K562 (cell line): ENCODE results near the gene B4GALT7. TPM values are rescaled to one million over a fixed set of nuclear protein-coding genes. Genes with fewer than 3 reads are reported as not detected.
A peak's percentile ranks its signal among the peaks of the same experiment; 100 is the strongest.

Experiments
- BCOR ChIP-seq: fragments of 450-650 bp; IDR thresholded peaks from 2 replicates; pipeline ENCODE4 v1.6.1; 2016
- CSDE1 ChIP-seq, 2 experiments: fragments of 450-650 bp; IDR thresholded peaks; 2 replicates each; pipeline ENCODE4 v1.6.1; 2016; ENCODE audit warnings: mild to moderate bottlenecking in 1 of 2
- FOXK2 ChIP-seq, 2 experiments: fragments of 450-650 bp; IDR thresholded peaks in 1 of 2; conservative IDR thresholded peaks in 1 of 2; 2 replicates each; pipeline ENCODE4 v1.6.1; 2016; ENCODE audit warnings: low read depth in 2 of 2, mild to moderate bottlenecking in 1 of 2
- GABPB1 ChIP-seq: sonication (generic); formaldehyde crosslinking; IDR thresholded peaks from 2 replicates; pipeline ENCODE4 v1.8.0; 2022; ENCODE audit warnings: mild to moderate bottlenecking, missing genetic modification reagents
- HDAC1 ChIP-seq, 2 experiments: fragments of 450-650 bp; IDR thresholded peaks; 2 replicates each; pipeline ENCODE4 v1.6.1; 2016 to 2017; ENCODE audit warnings: inconsistent platforms in 1 of 2, mild to moderate bottlenecking in 1 of 2, moderate library complexity in 1 of 2
- HMG20A ChIP-seq: fragments of 450-650 bp; formaldehyde crosslinking; conservative IDR thresholded peaks from 2 replicates; pipeline ENCODE4 v1.4.0; 2020; ENCODE audit warnings: mild to moderate bottlenecking, mixed read lengths
- KLF1 ChIP-seq: fragments of 450-650 bp; IDR thresholded peaks from 2 replicates; pipeline ENCODE4 v1.6.1; 2016; ENCODE audit warnings: missing genetic modification characterization, missing compliant biosample characterization
- NR2C1 ChIP-seq, 2 experiments: fragments of 450-650 bp; IDR thresholded peaks; 2 replicates each; pipeline ENCODE4 v1.6.1; 2017; ENCODE audit warnings: mild to moderate bottlenecking in 2 of 2, antibody characterized with exemption in 1 of 2, inconsistent platforms in 1 of 2, missing compliant biosample characterization in 1 of 2, missing genetic modification characterization in 1 of 2
- POLR2G ChIP-seq: fragments of 200-400 bp; formaldehyde crosslinking; IDR thresholded peaks from 2 replicates; pipeline ENCODE4 v1.6.1; 2017; ENCODE audit warnings: low read depth, mild to moderate bottlenecking, antibody characterized with exemption, low read length, moderate library complexity
- RB1 ChIP-seq: fragments of 450-650 bp; IDR thresholded peaks from 2 replicates; pipeline ENCODE4 v1.6.1; 2017; ENCODE audit warnings: low read depth, mild to moderate bottlenecking
- SMARCA4 ChIP-seq: fragments of 450-650 bp; IDR thresholded peaks from 2 replicates; pipeline ENCODE4 v1.6.1; 2016
- SMARCA5 ChIP-seq: fragments of 450-650 bp; IDR thresholded peaks from 2 replicates; pipeline ENCODE4 v1.6.1; 2016
- ZNF695 ChIP-seq: fragments of 450-650 bp; formaldehyde crosslinking; IDR thresholded peaks from 2 replicates; pipeline ENCODE4 v1.4.0; 2020; ENCODE audit warnings: mild to moderate bottlenecking, moderate library complexity
- polyA plus RNA-seq, 8 experiments: library from polyadenylated mRNA; depleted of rRNA in 4 of 8; stranded (reverse) in 5 of 8; unstranded in 3 of 8; fragments of >200 nt; fragmentation: Nextera tagmentation in 2 of 8; fragmentation: Illumina TruSeq in 1 of 8; extraction: Ambion mirVana in 2 of 8; extraction: Trizol in 1 of 8; gene quantifications; 2 replicates each; pipeline versions ENCODE4 v1.2.1 to v1.2.3, GENCODE V29; 2011 to 2014; ENCODE audit warnings: inconsistent platforms in 1 of 8, missing spikeins in 1 of 8
- total RNA-seq, 7 experiments: library from RNA; depleted of rRNA in 6 of 7; stranded (reverse); fragments of >200 nt in 6 of 7; fragmentation: Illumina TruSeq in 2 of 7; extraction: Trizol in 2 of 7; gene quantifications; 2 replicates each; pipeline versions ENCODE4 v1.2.1 to v1.2.3, GENCODE V29; 2011 to 2021; ENCODE audit warnings: low replicate concordance in 1 of 7
- TF ChIP-seq, protein P1 (sequence below): fragments of 450-650 bp; IDR thresholded peaks from 2 replicates; pipeline ENCODE4 v1.6.1; 2016; ENCODE audit warnings: mild to moderate bottlenecking, moderate library complexity
- TF ChIP-seq, protein P2 (sequence below): sonication (generic); formaldehyde crosslinking; IDR thresholded peaks from 2 replicates; pipeline ENCODE4 v1.9.0; 2022; ENCODE audit warnings: mild to moderate bottlenecking, missing genetic modification reagents
- TF ChIP-seq, protein P3 (sequence below): sonication (generic); IDR thresholded peaks from 2 replicates; pipeline ENCODE4 v1.6.1; 2016

The B4GALT7 gene
- total and polyA plus RNA-seq, 9 of the 15 experiments (the other 6 are each of a cell fraction or from before 2014, with no cell fraction given) = 0.34 to 17.7 (median 9.1) TPM

DNA sequence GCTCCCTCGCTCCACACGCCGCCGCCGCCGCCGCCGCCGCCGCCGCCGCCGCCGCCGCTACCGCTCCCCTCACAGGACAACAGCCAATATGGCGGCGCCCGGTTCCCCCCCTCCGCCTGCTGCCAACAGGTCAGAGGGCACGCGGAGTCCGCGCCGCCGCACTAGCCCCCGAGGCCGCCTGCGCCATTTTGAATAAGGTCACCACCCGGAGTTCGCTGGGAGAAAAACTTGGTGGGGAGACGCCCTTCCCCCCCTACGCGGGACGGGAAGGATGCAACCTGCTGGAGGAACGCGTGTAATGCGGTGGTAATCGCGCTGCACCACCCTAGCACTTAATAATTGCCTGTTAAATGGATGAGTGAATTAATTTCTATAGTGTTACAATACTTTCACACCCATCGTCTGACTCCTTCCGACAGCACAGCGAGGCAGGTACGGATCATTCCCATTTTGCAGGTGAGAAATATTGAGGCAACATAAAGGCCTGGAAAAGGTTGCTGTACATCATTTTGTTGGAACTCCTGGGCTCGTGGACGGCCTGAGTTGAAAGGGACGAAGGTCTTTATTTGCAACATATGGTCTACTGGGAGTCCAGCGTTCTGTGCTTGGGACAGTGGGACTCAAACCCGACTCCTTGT is 45.3 kb upstream of the B4GALT7 start, which contains the start of gene FAM193B (continued):
- TF ChIP-seq, protein P1, sequence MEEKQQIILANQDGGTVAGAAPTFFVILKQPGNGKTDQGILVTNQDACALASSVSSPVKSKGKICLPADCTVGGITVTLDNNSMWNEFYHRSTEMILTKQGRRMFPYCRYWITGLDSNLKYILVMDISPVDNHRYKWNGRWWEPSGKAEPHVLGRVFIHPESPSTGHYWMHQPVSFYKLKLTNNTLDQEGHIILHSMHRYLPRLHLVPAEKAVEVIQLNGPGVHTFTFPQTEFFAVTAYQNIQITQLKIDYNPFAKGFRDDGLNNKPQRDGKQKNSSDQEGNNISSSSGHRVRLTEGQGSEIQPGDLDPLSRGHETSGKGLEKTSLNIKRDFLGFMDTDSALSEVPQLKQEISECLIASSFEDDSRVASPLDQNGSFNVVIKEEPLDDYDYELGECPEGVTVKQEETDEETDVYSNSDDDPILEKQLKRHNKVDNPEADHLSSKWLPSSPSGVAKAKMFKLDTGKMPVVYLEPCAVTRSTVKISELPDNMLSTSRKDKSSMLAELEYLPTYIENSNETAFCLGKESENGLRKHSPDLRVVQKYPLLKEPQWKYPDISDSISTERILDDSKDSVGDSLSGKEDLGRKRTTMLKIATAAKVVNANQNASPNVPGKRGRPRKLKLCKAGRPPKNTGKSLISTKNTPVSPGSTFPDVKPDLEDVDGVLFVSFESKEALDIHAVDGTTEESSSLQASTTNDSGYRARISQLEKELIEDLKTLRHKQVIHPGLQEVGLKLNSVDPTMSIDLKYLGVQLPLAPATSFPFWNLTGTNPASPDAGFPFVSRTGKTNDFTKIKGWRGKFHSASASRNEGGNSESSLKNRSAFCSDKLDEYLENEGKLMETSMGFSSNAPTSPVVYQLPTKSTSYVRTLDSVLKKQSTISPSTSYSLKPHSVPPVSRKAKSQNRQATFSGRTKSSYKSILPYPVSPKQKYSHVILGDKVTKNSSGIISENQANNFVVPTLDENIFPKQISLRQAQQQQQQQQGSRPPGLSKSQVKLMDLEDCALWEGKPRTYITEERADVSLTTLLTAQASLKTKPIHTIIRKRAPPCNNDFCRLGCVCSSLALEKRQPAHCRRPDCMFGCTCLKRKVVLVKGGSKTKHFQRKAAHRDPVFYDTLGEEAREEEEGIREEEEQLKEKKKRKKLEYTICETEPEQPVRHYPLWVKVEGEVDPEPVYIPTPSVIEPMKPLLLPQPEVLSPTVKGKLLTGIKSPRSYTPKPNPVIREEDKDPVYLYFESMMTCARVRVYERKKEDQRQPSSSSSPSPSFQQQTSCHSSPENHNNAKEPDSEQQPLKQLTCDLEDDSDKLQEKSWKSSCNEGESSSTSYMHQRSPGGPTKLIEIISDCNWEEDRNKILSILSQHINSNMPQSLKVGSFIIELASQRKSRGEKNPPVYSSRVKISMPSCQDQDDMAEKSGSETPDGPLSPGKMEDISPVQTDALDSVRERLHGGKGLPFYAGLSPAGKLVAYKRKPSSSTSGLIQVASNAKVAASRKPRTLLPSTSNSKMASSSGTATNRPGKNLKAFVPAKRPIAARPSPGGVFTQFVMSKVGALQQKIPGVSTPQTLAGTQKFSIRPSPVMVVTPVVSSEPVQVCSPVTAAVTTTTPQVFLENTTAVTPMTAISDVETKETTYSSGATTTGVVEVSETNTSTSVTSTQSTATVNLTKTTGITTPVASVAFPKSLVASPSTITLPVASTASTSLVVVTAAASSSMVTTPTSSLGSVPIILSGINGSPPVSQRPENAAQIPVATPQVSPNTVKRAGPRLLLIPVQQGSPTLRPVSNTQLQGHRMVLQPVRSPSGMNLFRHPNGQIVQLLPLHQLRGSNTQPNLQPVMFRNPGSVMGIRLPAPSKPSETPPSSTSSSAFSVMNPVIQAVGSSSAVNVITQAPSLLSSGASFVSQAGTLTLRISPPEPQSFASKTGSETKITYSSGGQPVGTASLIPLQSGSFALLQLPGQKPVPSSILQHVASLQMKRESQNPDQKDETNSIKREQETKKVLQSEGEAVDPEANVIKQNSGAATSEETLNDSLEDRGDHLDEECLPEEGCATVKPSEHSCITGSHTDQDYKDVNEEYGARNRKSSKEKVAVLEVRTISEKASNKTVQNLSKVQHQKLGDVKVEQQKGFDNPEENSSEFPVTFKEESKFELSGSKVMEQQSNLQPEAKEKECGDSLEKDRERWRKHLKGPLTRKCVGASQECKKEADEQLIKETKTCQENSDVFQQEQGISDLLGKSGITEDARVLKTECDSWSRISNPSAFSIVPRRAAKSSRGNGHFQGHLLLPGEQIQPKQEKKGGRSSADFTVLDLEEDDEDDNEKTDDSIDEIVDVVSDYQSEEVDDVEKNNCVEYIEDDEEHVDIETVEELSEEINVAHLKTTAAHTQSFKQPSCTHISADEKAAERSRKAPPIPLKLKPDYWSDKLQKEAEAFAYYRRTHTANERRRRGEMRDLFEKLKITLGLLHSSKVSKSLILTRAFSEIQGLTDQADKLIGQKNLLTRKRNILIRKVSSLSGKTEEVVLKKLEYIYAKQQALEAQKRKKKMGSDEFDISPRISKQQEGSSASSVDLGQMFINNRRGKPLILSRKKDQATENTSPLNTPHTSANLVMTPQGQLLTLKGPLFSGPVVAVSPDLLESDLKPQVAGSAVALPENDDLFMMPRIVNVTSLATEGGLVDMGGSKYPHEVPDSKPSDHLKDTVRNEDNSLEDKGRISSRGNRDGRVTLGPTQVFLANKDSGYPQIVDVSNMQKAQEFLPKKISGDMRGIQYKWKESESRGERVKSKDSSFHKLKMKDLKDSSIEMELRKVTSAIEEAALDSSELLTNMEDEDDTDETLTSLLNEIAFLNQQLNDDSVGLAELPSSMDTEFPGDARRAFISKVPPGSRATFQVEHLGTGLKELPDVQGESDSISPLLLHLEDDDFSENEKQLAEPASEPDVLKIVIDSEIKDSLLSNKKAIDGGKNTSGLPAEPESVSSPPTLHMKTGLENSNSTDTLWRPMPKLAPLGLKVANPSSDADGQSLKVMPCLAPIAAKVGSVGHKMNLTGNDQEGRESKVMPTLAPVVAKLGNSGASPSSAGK = peak; percentile 71
- TF ChIP-seq KLF1 (tag) (peak; percentile 93), HDAC1 (IDR thresholded peaks at IDR 0.05) (peak in 1 of 2 experiments; percentile 67; a peak in 2 of 4 replicates), CSDE1 (IDR thresholded peaks at IDR 0.05) (no peak), BCOR (peak; percentile 98), HMG20A (no peak), POLR2G (peak; percentile 83), SMARCA4 (peak; percentile 29; the same call in 1 of the 2 replicates), ZNF695 (CRISPR knock-in tag) (0 out of 2 replicates have a peak, but pooled peaks have one; percentile 73), NR2C1 (IDR thresholded peaks at IDR 0.05) (peak; percentile 98), NR2C1 (tag; IDR thresholded peaks at IDR 0.05) (peak; percentile 99), RB1 (peak; percentile 63; the same call in 1 of the 2 replicates), GABPB1 (CRISPR knock-in tag) (peak; percentile 31; the same call in 1 of the 2 replicates), FOXK2 (conservative IDR thresholded peaks at IDR 0.05 in 1 of 2, IDR thresholded peaks at IDR 0.05 in 1 of 2; ENCODE audit: low read depth in 2 of 2) (peak; percentile 44 to 63; a peak in 2 of 4 replicates), SMARCA5 (peak; percentile 87)
- TF ChIP-seq, protein P2, sequence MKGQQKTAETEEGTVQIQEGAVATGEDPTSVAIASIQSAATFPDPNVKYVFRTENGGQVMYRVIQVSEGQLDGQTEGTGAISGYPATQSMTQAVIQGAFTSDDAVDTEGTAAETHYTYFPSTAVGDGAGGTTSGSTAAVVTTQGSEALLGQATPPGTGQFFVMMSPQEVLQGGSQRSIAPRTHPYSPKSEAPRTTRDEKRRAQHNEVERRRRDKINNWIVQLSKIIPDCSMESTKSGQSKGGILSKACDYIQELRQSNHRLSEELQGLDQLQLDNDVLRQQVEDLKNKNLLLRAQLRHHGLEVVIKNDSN = 0 out of 2 replicates have a peak, but pooled peaks have one; percentile 30
- TF ChIP-seq, protein P3, sequence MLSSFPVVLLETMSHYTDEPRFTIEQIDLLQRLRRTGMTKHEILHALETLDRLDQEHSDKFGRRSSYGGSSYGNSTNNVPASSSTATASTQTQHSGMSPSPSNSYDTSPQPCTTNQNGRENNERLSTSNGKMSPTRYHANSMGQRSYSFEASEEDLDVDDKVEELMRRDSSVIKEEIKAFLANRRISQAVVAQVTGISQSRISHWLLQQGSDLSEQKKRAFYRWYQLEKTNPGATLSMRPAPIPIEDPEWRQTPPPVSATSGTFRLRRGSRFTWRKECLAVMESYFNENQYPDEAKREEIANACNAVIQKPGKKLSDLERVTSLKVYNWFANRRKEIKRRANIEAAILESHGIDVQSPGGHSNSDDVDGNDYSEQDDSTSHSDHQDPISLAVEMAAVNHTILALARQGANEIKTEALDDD = no peak
